ENCODE data around the gene TOLLIP. TPM values are rescaled to one million over a fixed set of nuclear protein-coding genes. Genes with fewer than 3 reads are reported as not detected.

The TOLLIP gene
- total and polyA plus RNA-seq, 2 of the 4 experiments (the other 2 are of a cell fraction), result 19.7 to 42.9 TPM

GRCh38 chr11:1303973-1304372 is 5.5 kb downstream of the TOLLIP start:
- CTCF ChIA-PET, result no interaction called here

More at GRCh38 chr11:1303973-1304372, 5.5 kb downstream of the TOLLIP start:
- Histone ChIP-seq H3K23ac (ENCODE audit: low read depth, low read length) (no peak overlapping the region), H3K9me1 (ENCODE audit: insufficient read depth, low read length) (peaks cover 10% of the 10 kb centered on the region), H2AK5ac (ENCODE audit: low read depth, low read length) (no peak overlapping the region), H2AFZ (replicated peaks; ENCODE audit: low read length, poor library complexity) (no peak overlapping the region), H3K4me3 (ENCODE audit: insufficient read depth, low read depth, low read length) (no peak overlapping the region), H2AK9ac (replicated peaks; ENCODE audit: low read depth, low read length, poor library complexity) (no peak overlapping the region), H3K27me3 (ENCODE audit: control insufficient read depth, insufficient read depth, low read length) (no peaks in the 10 kb centered on the region), H3K27ac (ENCODE audit: insufficient read depth, low read length) (no peak overlapping the region), H3K14ac (replicated peaks; ENCODE audit: low read depth, low read length) (no peak overlapping the region), H4K8ac (ENCODE audit: low read depth in 2 of 2, low read length in 2 of 2) (no peak overlapping the region), H4K91ac (ENCODE audit: insufficient read depth, low read depth, low read length) (no peak overlapping the region), H3K79me1 (ENCODE audit: low read depth in 1 of 2, low read length in 2 of 2) (peaks cover 19 to 93% of the 10 kb centered on the region in 2 experiments), H3K56ac (ENCODE audit: extremely low read depth, insufficient read depth, low read length) (no peak overlapping the region), H3K18ac (ENCODE audit: low read depth, low read length) (no peak overlapping the region), H3K9ac (ENCODE audit: low read depth, low read length) (no peak overlapping the region), H3K4me2 (ENCODE audit: low read depth, low read length) (no peak overlapping the region), H3K4ac (ENCODE audit: low read depth, low read length) (no peak overlapping the region), H2BK20ac (ENCODE audit: low read depth, low read length) (no peak overlapping the region), H2BK15ac (ENCODE audit: low read depth, low read length) (no peak overlapping the region), H2BK120ac (ENCODE audit: low read depth, low read length) (no peak overlapping the region), H3K36me3 (ENCODE audit: control insufficient read depth, insufficient read depth, low read length) (peaks cover 9% of the 10 kb centered on the region; the same call in 1 of the 2 replicates), H4K20me1 (ENCODE audit: insufficient read depth, low read length) (peaks cover 94% of the 10 kb centered on the region), H3K4me1 (ENCODE audit: control insufficient read depth, insufficient read depth, low read length) (peaks cover 6% of the 10 kb centered on the region), H2BK5ac (ENCODE audit: low read depth, low read length, poor library complexity, severe bottlenecking) (no peak overlapping the region), H4K5ac (ENCODE audit: low read depth, low read length) (no peak overlapping the region), H3K9me3 (ENCODE audit: control insufficient read depth, insufficient read depth, low read length) (no peaks in the 10 kb centered on the region)
- TF ChIP-seq SMC3 (IDR thresholded peaks at IDR 0.05; ENCODE audit: low read depth, low read length) (no peak), FOS (IDR thresholded peaks at IDR 0.05; ENCODE audit: low read depth, low read length) (no peak), RAD21 (IDR thresholded peaks at IDR 0.05; ENCODE audit: low read length) (no peak), MXI1 (IDR thresholded peaks at IDR 0.05; ENCODE audit: borderline replicate concordance, low read depth, low read length) (no peak), CHD1 (IDR thresholded peaks at IDR 0.05; ENCODE audit: low read depth, low read length) (no peak)
- no TSS peak for BruUV-seq (replicated peaks)
- in situ Hi-C loops (cut with MboI; ENCODE audit: low sequenced_read_pairs) (no loop called here), dilution Hi-C loops (cut with HindIII; ENCODE audit: low sequenced_read_pairs, unreplicated experiment) (no loop called here), intact Hi-C loops (cut with micrococcal nuclease) (no loop called here)
- 83% methylated on average over 2 of the region's 10 CpGs; no CpG with 5 or more reads in 1 of the 2 experiments for WGBS, 2 experiments (ENCODE audit: extremely low coverage in 2 of 2, insufficient read length in 1 of 2)
- POLR2A ChIA-PET (ENCODE audit: unreplicated experiment), result no interaction called here
- no peak for DNase-seq
- ATAC-seq (ENCODE audit: low read depth), result no peak

Measured in IMR-90 (cell line).